K562 (cell line): ENCODE results near the gene ZNF701. TPM values are rescaled to one million over a fixed set of nuclear protein-coding genes. Genes with fewer than 3 reads are reported as not detected.

ENCODE experiments used
- BDP1 ChIP-seq: IDR thresholded peaks from 3 replicates; pipeline ENCODE4 v1.6.1; 2011; ENCODE audit not compliant: insufficient read length, insufficient read depth
- ESRRA ChIP-seq: fragments of 450-650 bp; IDR thresholded peaks from 2 replicates; pipeline ENCODE4 v1.6.1; 2014; ENCODE audit warnings: low read depth, mild to moderate bottlenecking, moderate library complexity, borderline replicate concordance
- EZH2 ChIP-seq: IDR thresholded peaks from 2 replicates; pipeline ENCODE4 v1.6.1; 2012; ENCODE audit warnings: low read depth, mild to moderate bottlenecking, inconsistent platforms, low read length, borderline replicate concordance
- GABPB1 ChIP-seq: sonication (generic); formaldehyde crosslinking; IDR thresholded peaks from 2 replicates; pipeline ENCODE4 v1.8.0; 2022; ENCODE audit warnings: mild to moderate bottlenecking, missing genetic modification reagents
- HCFC1 ChIP-seq: IDR thresholded peaks from 2 replicates; pipeline ENCODE4 v1.6.1; 2012; ENCODE audit warnings: low read depth, low read length, improper control_type of control experiment
- ILF3 ChIP-seq: fragments of 450-650 bp; IDR thresholded peaks from 2 replicates; pipeline ENCODE4 v1.6.1; 2018; ENCODE audit warnings: antibody characterized with exemption, mild to moderate bottlenecking, moderate library complexity, borderline replicate concordance
- KLF1 ChIP-seq: fragments of 450-650 bp; IDR thresholded peaks from 2 replicates; pipeline ENCODE4 v1.6.1; 2016; ENCODE audit warnings: missing genetic modification characterization, missing compliant biosample characterization
- L3MBTL2 ChIP-seq: fragments of 450-650 bp; IDR thresholded peaks from 2 replicates; pipeline ENCODE4 v1.6.1; 2016; ENCODE audit warnings: mild to moderate bottlenecking, moderate library complexity
- MBD2 ChIP-seq: sonication (generic); IDR thresholded peaks from 2 replicates; pipeline ENCODE4 v1.6.1; 2016; ENCODE audit warnings: low read depth, borderline replicate concordance
- MEIS2 ChIP-seq: fragments of 450-650 bp; IDR thresholded peaks from 2 replicates; pipeline ENCODE4 v1.6.1; 2014; ENCODE audit warnings: mild to moderate bottlenecking; ENCODE audit not compliant: partially characterized antibody
- NFIX ChIP-seq: fragments of 250-450 bp; sonication (Bioruptor Pico); IDR thresholded peaks from 2 replicates; pipeline ENCODE4 v1.4.0; 2020; ENCODE audit warnings: low read depth, mild to moderate bottlenecking, moderate library complexity
- OTX1 ChIP-seq: fragments of 450-650 bp; formaldehyde crosslinking; IDR thresholded peaks from 2 replicates; pipeline ENCODE4 v1.4.0; 2022; ENCODE audit warnings: mild to moderate bottlenecking
- PHB2 ChIP-seq: fragments of 450-650 bp; IDR thresholded peaks from 2 replicates; pipeline ENCODE4 v1.6.1; 2017; ENCODE audit warnings: low read depth
- PHF21A ChIP-seq: fragments of 450-650 bp; IDR thresholded peaks from 2 replicates; pipeline ENCODE4 v1.6.1; 2017; ENCODE audit warnings: low read depth, borderline replicate concordance
- RFX1 ChIP-seq: fragments of 450-650 bp; IDR thresholded peaks from 2 replicates; pipeline ENCODE4 v1.6.1; 2016; ENCODE audit warnings: mild to moderate bottlenecking, moderate library complexity
- ZKSCAN1 ChIP-seq: fragments of 150-350 bp; IDR thresholded peaks from 2 replicates; pipeline ENCODE4 v1.6.1; 2016; ENCODE audit warnings: low read depth, low read length
- ZNF311 ChIP-seq: fragments of 250-450 bp; sonication (Bioruptor Pico); IDR thresholded peaks from 2 replicates; pipeline ENCODE4 v1.4.0; 2020; ENCODE audit warnings: mild to moderate bottlenecking, moderate library complexity
- ZNF436 ChIP-seq: fragments of 250-450, 450-650 bp; sonication (Bioruptor Pico); formaldehyde crosslinking; IDR thresholded peaks from 2 replicates; pipeline ENCODE4 v1.7.0; 2020; ENCODE audit warnings: mild to moderate bottlenecking
- polyA plus RNA-seq, 8 experiments: library from polyadenylated mRNA; depleted of rRNA in 4 of 8; stranded (reverse) in 5 of 8; unstranded in 3 of 8; fragments of >200 nt; fragmentation: Nextera tagmentation in 2 of 8; fragmentation: Illumina TruSeq in 1 of 8; extraction: Ambion mirVana in 2 of 8; extraction: Trizol in 1 of 8; gene quantifications; 2 replicates each; pipeline versions ENCODE4 v1.2.1 to v1.2.3, GENCODE V29; 2011 to 2014; ENCODE audit warnings: inconsistent platforms in 1 of 8, missing spikeins in 1 of 8
- total RNA-seq, 7 experiments: library from RNA; depleted of rRNA in 6 of 7; stranded (reverse); fragments of >200 nt in 6 of 7; fragmentation: Illumina TruSeq in 2 of 7; extraction: Trizol in 2 of 7; gene quantifications; 2 replicates each; pipeline versions ENCODE4 v1.2.1 to v1.2.3, GENCODE V29; 2011 to 2021; ENCODE audit warnings: low replicate concordance in 1 of 7
- TF ChIP-seq, protein P1 (sequence below): fragments of 450-650 bp; IDR thresholded peaks from 2 replicates; pipeline ENCODE4 v1.6.1; 2017; ENCODE audit warnings: antibody characterized with exemption
- TF ChIP-seq, protein P2 (sequence below): IDR thresholded peaks from 2 replicates; pipeline ENCODE4 v1.6.1; 2016; ENCODE audit warnings: missing genetic modification characterization, missing compliant biosample characterization
- TF ChIP-seq, protein P3 (sequence below): fragments of 250-450 bp; sonication (Bioruptor Pico); IDR thresholded peaks from 2 replicates; pipeline ENCODE4 v1.4.0; 2020; ENCODE audit warnings: mild to moderate bottlenecking
- TF ChIP-seq, protein P4 (sequence below): fragments of 250-450 bp; sonication (Bioruptor Pico); IDR thresholded peaks from 2 replicates; pipeline ENCODE4 v1.4.0; 2020

ZNF701 gene
- total and polyA plus RNA-seq, 9 of the 15 experiments (the other 6 are each of a cell fraction or from before 2014, with no cell fraction given), result 5.3 to 15.9 (median 10.1) TPM

DNA sequence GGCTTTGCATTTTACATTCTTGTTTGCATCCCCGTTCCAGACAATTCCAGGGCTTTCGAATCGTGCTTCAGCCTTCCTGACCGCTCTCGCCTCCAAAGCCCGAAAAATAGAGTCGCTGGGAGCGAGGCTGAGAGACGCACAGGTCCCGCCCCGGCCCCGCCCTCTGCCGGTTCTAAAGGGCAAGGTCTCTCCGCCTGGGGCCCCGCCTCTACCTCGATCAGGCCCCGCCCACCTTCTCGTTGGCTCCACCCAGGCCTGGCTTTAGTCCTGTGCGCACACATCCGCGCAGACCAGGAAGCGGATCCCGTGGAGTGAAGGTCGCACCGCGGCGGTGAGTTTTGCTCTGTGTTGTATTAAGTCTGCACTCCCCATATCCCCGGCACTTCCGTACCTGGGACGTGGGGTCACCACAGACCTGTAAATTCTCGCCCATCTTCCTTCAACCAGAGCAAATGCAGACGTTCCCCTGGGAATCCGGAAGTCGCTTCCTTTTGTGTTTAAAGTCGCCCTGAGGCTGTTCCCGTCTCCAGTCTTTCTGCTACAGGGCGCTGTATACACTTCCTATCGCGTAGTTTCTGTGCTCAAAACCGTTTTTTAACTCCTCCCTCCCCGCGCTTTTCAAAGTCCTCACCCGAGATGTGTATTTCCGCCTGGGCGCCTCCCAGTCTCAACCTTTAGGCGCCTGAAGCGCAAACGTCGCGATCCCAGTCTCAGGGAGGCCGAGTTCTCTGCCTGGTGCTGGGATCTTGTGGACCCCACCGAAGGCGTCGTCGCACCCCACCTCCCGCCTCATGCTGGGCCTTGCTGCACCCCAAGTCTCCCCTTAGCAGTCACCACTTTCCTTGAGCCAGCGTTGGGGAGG, at the start of gene ZNF701 (continued):
- TF ChIP-seq, protein P1, sequence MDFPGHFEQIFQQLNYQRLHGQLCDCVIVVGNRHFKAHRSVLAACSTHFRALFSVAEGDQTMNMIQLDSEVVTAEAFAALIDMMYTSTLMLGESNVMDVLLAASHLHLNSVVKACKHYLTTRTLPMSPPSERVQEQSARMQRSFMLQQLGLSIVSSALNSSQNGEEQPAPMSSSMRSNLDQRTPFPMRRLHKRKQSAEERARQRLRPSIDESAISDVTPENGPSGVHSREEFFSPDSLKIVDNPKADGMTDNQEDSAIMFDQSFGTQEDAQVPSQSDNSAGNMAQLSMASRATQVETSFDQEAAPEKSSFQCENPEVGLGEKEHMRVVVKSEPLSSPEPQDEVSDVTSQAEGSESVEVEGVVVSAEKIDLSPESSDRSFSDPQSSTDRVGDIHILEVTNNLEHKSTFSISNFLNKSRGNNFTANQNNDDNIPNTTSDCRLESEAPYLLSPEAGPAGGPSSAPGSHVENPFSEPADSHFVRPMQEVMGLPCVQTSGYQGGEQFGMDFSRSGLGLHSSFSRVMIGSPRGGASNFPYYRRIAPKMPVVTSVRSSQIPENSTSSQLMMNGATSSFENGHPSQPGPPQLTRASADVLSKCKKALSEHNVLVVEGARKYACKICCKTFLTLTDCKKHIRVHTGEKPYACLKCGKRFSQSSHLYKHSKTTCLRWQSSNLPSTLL, result no peak
- no peak for TF ChIP-seq RFX1
- 0 out of 2 replicates have a peak, but pooled peaks have one; percentile 46 for TF ChIP-seq GABPB1 (CRISPR knock-in tag)
- peak; percentile 85 for TF ChIP-seq MEIS2
- peak; percentile 59; the same call in 1 of the 2 replicates for TF ChIP-seq L3MBTL2
- no peak for TF ChIP-seq PHF21A
- TF ChIP-seq ZKSCAN1, result no peak
- TF ChIP-seq, protein P2, sequence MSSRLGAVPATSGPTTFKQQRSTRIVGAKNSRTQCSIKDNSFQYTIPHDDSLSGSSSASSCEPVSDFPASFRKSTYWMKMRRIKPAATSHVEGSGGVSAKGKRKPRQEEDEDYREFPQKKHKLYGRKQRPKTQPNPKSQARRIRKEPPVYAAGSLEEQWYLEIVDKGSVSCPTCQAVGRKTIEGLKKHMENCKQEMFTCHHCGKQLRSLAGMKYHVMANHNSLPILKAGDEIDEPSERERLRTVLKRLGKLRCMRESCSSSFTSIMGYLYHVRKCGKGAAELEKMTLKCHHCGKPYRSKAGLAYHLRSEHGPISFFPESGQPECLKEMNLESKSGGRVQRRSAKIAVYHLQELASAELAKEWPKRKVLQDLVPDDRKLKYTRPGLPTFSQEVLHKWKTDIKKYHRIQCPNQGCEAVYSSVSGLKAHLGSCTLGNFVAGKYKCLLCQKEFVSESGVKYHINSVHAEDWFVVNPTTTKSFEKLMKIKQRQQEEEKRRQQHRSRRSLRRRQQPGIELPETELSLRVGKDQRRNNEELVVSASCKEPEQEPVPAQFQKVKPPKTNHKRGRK (tag), result no peak
- TF ChIP-seq KLF1, result no peak
- TF ChIP-seq, protein P3, sequence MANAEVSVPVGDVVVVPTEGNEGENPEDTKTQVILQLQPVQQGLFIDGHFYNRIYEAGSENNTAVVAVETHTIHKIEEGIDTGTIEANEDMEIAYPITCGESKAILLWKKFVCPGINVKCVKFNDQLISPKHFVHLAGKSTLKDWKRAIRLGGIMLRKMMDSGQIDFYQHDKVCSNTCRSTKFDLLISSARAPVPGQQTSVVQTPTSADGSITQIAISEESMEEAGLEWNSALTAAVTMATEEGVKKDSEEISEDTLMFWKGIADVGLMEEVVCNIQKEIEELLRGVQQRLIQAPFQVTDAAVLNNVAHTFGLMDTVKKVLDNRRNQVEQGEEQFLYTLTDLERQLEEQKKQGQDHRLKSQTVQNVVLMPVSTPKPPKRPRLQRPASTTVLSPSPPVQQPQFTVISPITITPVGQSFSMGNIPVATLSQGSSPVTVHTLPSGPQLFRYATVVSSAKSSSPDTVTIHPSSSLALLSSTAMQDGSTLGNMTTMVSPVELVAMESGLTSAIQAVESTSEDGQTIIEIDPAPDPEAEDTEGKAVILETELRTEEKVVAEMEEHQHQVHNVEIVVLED, result no peak
- no peak for TF ChIP-seq OTX1 (CRISPR knock-in tag)
- TF ChIP-seq, protein P4, sequence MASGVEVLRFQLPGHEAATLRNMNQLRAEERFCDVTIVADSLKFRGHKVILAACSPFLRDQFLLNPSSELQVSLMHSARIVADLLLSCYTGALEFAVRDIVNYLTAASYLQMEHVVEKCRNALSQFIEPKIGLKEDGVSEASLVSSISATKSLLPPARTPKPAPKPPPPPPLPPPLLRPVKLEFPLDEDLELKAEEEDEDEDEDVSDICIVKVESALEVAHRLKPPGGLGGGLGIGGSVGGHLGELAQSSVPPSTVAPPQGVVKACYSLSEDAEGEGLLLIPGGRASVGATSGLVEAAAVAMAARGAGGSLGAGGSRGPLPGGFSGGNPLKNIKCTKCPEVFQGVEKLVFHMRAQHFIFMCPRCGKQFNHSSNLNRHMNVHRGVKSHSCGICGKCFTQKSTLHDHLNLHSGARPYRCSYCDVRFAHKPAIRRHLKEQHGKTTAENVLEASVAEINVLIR (CRISPR knock-in tag), result no peak
- no peak for TF ChIP-seq BDP1
- no peak for TF ChIP-seq PHB2
- TF ChIP-seq ZNF436 (CRISPR knock-in tag), result no peak
- TF ChIP-seq ZNF311 (CRISPR knock-in tag), result no peak
- peak; percentile 62; the same call in 1 of the 2 replicates for TF ChIP-seq ESRRA
- TF ChIP-seq HCFC1, result peak; percentile 41; the same call in 1 of the 2 replicates
- no peak for TF ChIP-seq NFIX (CRISPR knock-in tag)
- no peak for TF ChIP-seq ILF3
- TF ChIP-seq EZH2, result no peak
- peak; percentile 61; the same call in 1 of the 2 replicates for TF ChIP-seq MBD2
